AG20443 (cell line): ENCODE results near the gene EDARADD.
"Not testable (repeated sequence)": the region's sequence is repeated elsewhere in the genome, so short reads cannot be mapped to it uniquely, and the experiment has no call there.

Source experiments
- DNase-seq: peaks from one replicate; pipeline ENCODE4 v3.0.0; 2012; ENCODE audit warnings: low spot score, mixed read lengths

Gene EDARADD

DNA sequence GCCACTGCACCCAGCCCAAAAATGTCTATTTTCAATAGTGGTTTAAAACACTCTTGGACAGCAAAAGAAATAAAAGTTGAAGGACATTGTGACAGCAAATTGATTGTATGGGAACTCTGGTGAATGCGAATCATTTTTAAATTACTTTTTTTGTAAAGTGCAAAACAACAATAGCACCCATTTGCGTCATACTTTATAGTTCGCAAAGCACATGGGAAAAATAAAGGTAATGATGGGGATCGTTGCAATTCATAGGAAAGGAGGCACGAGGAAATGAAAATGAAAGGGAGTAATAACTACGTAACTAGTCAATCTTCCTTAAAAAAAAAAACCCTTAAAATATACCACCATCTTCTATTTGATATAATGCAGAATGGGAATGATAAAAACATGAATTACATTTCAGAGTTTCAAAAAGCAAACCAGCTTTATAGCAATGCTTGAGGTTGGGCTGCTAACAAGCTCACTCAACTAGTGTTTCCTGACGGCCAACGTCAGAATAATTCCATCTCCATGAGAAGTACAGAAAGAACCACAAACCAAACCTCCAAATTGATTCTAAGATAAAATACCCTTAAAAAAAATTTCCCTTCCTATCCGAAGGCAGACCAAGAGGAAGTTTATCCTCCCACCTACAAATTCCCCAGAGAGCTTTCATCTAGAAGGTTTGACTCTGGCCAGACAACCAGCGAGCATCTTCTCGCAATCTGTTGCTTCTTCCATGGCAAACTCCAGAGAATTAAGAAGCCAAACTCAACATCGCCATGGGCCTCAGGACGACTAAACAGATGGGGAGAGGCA, at the start of gene EDARADD:
TSS of gene EDARADD (plus strand) at position 606 of the 801 bp plus-strand sequence. CDS start at position 765, 159 bp downstream.
- DNase-seq = no peak

DNA sequence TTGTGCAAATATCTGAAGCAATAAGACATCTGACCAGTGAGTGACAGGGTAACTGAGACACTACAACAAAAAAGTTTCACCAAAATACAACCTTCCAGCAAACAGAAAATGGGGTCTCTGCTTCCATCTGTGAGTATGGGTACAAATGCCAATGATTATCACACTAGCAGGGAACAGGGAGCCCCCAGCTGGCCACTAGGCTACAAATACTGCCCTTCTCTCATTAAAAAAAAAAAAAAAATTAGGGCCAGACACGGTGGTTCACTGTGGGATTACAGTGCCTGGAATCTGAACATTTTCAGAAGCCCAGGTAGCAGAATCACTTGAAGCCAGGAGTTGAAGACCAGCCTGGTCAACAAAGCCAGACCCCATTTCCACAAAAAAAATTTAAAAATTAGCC, 48.4 kb upstream of the EDARADD start:
- DNase-seq = no peak

DNA sequence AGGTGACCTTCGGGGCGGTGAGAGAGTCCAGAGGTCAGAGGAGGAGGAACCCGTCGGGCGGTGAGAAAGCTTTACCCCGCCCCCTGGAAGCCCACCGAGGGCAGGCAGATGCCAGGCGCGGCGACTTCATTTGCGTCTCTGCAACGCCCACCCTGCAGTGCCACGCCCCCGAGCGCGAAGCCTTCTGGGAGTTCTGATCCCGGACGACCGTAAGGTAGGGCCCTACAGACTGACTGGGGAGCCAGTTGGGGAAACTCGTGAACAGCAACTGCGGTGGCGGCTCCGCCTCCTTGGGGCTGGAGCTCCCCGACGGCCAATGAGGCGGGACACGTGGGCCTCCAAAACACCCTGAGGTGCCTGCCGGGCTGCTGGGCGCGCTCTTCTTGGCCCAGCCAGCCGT, 46.0 kb upstream of the EDARADD start:
- no peak for DNase-seq

DNA sequence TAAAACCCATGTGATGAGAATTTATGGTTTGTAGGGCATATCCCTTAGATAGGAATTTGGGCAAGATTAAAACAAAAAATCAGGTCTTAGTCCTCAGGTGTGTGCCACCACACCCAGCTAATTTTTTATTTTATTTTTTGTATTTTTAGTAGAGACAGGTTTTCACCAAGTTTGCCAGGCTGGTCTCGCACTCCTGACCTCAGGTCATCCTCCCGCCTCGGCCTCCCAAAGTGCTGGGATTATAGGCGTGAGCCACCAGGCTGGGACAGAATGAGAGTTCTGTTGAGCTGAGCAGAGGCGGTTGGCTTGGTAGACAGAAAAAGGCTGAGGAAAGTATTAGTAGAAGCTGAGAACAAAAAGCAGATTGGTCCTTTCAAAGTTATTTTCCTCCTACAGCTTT, 43.8 kb upstream of the EDARADD start:
- DNase-seq = no peak

DNA sequence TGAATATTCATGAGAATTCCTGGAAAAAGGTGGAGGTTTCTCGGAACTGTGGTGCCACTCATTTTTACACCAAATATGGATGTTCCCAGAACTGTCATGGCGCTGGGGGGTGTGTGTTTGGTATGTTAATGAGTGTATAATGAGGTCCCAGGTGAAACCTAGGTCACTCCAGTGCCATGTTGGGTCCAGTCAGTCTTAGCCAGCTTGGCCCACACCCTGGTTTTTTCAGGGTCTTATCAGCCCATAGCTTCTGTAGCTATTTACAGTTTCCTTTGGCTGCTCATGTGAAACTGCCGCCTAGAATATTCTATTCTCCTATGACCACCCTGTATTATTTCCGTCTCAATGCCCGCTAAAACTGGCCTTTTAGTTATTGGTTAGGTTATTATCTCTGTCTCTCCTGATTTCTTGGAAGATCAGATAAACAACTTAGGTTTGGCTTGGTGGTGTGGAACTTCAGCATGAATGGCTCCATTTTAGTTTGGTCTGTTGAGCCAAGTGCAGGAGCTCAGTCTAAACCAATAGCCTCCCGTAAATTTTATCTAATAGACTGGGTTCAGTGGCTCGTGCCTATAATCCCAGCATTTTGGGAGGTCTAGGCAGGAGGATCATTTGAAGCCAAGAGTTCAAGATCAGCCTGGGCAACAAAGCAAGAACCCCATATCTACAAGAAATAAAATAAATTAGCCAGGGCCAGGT, 42.1 kb upstream of the EDARADD start:
- DNase-seq = no peak

DNA sequence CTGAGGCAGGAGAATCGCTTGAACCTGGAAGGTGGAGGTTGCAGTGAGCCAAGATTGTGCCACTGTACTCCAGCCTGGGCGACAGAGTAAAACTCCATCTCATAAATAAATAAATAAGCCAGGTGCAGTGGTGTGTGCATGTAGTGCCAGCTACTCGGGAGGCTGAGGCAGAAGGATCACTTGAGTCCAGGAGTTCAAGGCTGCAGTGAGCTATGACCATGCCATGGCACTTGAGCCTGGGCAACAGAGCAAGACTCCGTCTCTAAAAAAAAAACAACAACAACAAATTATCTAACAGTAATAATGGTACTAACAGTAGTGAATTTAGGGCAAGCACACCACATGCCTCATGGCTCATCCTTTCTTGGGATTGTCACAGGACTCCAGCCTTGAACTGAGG, 41.3 kb upstream of the EDARADD start:
- DNase-seq = not testable (repeated sequence)

DNA sequence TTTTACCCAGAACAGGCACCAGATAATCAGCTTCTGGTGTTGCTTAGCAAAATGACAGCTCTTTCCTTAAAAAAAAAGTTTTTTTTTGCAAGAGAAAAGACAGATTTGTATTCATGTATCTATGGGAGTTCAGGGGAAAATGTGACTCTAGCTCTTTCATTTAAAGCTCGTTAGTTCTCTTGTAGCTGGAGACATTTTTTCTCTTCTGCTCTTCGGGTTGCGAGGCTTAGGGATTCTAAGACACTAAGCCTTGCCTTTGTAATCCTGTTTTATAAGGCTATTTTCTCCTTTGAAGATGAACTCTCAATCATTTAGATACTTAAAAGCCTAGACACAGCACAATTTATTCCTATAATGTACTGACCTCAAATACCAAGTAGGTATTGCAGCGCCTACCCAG, 40.3 kb upstream of the EDARADD start:
- no peak for DNase-seq

DNA sequence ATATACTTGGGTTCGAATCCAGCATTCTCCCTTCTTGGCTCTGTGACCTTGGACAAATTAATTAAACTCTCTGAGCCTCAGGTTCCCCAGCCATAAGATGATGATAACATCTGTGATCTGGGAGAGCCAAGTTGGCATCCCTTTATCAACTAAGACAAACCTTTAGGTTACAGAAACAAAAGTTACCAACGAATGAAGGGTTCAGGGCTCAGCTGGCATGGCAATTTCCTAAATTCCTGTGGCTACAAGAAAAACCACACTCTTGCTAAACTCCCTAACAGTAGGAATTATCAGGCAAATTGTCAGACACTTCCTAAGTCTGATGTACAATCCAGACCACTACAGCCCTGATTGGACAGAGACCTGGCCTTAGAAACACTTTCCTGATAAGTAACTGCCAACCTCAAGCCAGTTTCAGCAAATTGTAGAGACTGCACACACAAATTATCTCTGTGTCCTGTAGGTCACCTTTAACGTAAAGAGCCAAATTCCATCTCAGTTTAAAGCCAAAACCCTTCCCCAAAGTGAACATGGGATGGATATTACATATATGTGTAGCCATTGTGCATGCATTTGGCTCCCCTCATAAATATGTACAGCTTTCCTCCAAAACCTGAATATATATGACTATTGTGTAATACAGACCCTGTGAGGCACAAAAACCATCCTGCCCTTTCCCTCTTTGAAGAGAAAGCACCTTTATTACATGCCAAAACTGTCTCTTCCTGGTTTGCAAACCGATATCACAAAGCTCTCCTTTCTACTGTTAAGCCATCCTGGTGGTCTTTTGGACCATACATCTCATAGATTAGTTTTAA, 39.5 kb upstream of the EDARADD start:
- DNase-seq = no peak

DNA sequence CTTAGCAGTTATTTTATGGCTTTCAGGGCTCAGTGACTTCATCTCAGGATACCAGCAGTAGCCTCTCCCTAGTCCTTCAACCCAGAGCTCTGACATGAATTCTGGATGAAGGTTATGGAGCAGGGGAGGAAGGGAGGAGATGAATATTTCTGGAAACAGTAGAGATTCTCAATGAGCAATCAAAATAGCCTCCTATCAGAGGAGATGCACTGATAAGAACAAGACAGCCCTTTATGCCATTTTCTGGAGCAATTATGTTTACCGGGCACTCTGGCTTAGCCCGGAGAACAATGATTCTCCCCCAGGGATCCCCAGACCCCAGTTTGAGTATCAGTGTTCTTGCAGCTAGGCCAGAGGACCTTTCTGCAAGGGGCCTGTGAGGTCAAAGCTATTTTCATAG, 37.9 kb upstream of the EDARADD start:
- no peak for DNase-seq

DNA sequence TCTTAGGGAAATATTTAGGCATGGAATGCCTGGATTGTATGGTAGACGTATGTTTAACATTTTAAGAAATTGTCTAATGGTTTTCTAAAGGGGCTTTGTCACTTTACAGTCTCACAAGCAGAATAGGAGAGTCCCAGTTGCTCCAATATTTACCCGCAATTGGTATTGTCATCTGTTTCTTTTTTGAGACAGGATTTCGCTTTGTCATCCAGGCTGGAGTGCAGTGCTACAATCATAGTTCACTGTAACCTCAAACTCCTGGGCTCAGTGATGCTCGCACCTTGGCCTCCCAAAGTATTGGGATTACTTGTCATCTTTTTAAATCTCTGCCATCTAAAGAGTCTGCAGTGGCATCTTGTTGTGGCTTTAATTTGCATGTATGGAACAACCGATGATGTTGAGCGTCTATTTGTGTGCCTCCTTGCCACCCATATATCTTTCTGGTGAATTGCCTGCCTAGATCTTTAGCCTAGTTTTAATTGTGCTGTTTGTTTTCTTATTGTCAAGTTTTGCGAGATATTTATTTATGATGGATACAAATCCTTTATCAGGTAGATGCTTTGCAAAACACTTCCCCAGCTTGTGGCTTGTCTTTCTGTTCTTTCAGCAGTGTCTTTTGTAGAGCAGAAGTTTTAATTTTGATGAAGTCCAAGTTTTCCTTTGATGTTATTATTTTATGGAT, 32.0 kb upstream of the EDARADD start:
- no peak for DNase-seq

DNA sequence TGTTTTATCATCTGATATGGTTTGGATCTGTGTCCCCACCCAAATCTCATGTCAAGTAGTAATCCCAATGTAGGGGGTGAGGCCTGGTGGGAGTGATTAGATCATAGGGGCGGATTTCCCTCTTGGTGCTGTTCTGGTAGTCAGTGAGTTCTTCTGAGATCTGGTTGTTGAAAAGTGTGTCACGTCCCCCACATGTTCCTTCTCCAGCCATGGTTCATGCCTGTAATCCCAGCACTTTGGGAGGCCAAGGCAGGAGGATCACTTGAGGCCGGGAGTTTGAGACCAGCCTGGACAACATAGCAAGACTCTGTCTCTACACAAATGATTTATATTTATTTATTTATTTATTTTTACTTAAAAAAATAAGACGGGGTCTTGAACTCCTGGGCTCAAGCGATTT, 30.8 kb upstream of the EDARADD start:
- no peak for DNase-seq

DNA sequence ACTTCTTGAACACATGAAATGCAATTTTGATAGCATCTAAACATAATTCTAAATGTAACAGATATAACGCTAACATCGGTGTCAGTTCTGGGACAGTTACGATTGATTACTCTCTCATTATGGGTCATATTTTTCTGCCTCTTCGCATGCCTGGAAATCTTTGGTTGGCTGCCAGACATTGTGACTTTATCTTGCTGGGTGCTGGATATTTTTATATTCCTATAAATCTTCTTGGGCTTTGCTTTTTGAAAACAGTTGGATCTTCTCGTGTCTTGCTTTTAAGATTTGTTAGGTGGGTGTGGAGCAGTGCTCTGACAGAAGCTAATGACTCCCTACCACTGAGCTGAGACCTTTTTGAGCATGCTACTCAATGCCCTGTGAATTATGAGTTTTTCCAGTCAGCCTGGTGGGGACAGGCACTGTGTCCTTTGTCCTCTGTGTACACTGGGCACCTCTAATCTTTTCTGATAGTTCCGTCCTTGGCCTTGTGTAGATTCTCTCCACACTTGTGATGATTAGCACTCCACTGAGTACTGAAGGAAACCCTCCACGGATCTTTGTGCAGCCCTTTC, 28.0 kb upstream of the EDARADD start:
- DNase-seq = no peak

DNA sequence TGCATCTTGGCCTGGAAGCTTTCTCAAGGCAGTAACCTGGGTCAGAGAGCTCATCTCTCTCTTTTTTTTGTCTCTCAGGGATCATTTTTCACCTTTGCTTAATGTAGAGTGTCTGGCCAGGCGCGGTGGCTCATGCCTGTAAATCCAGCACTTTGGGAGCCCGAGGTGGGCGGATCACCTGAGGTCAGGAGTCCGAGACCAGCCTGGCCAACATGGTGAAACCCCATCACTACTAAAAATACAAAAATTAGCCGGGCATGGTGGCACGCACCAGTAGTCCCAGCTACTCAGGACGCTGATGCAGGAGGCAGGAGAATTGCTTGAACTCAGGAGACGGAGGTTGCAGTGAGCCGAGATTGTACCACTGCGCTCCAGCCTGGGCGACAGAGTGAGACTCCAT, 27.4 kb upstream of the EDARADD start:
- not testable (repeated sequence) for DNase-seq

DNA sequence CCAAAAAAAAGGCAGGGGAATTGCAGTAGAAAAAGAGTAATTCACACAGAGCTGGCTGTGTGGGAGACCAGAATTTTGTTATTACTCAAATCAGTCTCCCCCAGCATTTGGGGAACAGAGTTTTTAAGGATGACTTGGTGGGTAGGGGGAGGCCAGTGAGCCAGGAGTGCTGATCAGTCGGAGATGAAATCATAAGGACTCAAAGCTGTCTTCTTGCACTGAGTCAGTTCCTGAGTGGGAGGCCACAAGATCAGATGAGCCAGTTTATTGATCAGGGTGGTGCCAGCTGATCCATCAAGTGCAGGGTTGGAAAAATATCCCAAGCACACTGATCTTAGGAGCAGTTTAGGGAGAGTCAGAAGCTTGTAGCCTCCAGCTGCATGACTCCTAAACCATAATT, 23.7 kb upstream of the EDARADD start:
- DNase-seq = no peak

DNA sequence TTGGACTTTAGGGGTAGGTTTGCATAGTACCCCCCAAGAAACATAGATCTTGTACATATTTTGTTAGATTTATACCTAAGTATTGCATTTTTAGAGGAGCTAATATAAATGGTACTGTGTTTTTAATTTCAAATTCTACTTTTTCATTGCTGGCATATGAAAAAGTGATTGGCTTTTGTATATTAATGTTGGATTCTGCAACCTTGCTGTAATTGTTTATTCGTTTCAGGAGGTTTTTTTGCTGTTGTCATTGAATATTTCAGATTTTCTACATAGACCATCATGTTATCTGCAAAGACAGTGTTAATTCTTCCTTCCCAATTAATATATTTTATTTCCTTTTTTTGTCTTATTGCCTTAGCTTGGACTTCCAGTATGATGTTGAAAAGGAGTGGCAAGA, 23.0 kb upstream of the EDARADD start:
- no peak for DNase-seq

DNA sequence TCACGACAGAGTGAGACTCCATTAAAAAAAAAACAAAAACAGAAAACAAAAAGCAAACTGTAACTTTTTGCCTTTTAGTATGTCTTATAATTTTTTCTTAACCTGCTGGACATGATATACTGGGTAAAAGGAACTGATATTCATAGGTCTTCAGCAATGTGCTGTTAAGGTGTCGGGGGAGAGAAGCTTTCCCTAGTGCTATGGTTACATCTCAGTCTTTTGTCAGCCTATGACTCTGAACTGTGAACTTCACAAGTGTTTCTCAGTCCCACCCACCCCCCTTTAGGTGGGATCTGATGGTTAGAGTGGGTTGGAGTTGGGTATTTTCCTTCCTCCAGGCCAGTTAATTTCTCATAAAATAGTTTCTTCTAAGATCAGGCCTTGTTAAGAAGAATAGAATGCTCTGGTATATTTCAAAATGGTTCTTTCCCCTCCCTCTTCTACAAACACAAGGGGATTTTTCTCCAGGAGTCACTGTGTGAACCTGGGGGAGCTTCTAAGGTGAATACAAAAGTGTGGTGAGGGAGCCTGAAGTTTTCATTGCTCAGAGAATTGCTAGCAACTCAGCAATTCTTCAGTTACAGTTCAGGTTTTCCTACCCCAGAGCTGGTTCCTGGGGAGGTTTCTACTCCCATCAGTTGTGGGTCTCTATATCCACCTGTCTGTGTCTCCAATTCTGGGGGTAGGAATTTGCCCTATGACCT, 16.1 kb upstream of the EDARADD start:
- DNase-seq = no peak

DNA sequence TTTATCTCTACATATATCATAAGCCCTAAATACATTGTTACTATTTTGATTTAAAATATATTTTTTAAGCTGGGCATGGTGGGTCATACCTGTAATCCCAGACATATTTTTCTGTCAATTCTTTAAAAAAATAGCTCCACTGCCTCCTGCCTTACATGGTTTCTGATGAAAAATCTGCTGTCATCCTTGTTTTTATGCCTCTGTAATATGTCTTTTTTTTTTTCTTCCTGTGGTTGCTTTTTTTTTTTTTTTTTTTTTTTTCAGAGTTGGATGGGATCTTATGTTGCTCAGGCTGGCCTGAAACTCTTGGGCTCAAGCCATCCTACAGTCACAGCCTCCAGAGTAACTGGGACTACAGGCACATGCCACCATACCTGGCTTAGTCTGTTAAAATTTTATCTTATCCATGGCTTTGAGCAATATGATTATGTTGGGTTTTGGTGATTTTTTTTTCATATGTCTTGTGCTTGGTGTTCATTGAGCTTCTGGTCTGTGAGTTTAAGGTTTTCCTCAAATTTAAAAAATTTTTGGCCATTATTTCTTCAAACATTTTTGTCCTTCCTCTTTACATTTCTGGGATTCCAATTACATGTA, 12.4 kb upstream of the EDARADD start:
- DNase-seq = no peak

DNA sequence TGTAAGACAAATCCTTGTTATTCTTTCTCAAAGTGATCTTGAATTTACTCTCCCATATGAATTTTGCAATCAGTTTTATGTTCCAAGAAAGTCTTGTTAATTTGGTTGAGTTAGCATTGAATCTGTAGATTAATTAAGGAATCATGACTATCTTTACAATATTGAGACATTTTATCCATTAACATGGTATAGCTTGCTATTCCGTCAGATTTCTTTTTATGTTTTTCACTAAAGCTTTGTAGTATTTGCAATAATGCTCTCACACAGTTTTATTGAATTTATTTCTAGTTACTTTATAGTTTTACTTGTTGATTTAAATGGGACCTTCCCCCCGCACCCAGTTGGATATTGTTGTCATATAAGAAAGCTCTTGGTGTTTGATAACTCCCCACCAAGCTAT, 5.8 kb upstream of the EDARADD start:
- DNase-seq = no peak

DNA sequence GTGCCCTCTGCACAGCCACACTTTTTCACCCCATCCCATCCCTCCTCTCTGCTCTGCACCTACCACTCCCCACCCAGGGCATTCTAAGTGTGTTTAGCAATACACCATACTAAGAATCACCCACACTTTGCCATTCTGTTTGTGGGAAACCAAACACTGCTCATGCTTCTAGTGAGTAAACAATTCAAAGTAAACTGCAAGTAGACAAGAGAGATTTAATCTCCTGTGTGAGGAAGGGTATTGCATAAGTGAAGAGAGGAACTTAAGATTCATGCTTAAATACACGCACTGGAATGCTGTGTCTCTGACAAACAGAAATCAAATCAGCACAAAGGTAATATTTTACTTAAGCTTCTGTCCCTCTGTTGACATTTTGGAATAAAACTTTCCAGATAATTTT, 4.8 kb upstream of the EDARADD start:
- DNase-seq = no peak

DNA sequence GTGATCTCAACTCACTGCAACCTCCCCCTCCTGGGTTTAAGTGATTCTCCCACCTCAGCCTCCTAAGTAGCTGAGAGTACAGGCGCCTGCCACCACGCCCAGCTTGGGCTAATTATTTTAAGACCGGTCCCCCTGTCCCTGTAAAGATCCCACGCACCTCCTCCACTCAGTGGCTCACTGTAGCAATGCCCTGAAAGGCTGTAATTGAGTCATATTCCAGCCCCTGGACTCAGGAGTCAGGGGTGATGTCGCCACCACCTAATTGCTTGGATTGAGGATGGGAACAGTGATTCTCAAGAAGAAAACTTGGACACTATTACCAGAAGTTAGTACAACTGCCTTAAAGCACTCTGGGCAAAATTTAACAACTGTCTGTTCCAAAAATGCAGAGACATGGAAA, 3.1 kb upstream of the EDARADD start:
- no peak for DNase-seq

DNA sequence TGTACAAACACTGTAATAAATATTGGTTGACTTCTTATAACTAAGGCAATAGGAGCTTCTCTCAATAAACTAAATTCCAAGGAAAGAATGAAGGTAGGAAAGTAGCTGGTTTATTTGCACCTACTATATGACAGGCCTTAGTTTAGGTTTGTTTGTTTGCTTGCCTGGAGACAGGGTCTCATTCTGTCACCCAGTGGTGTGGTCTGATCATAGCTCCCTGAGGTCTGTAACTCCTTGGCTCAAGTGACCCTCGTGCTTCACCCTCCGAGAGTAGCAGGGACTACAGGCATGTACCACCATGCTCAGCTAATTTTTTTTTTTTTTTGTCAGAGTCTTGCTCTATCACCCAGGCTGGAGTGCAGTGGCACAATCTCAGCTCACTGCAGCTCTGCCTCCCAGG, 1.9 kb upstream of the EDARADD start:
- no peak for DNase-seq
